HepG2 (cell line): ENCODE data around the gene CMTM1. TPM values are rescaled to one million over a fixed set of nuclear protein-coding genes. Genes with fewer than 3 reads are reported as not detected.

ENCODE experiments used
- ELF3 ChIP-seq: IDR thresholded peaks from 2 replicates; pipeline ENCODE4 v1.6.1; 2016; ENCODE audit warnings: missing genetic modification reagents, missing compliant biosample characterization
- GLI4 ChIP-seq: sonication (generic); formaldehyde crosslinking; IDR thresholded peaks from 2 replicates; pipeline ENCODE4 v1.5.1; 2020; ENCODE audit warnings: missing genetic modification reagents, mild to moderate bottlenecking, moderate library complexity, borderline replicate concordance
- HNF4G ChIP-seq, 2 experiments: sonication (generic) in 1 of 2; formaldehyde crosslinking in 1 of 2; IDR thresholded peaks; 2 replicates each; pipeline versions ENCODE4 v1.4.0 to v1.6.1; 2011 to 2020; ENCODE audit warnings: borderline replicate concordance in 2 of 2, low read depth in 2 of 2, mild to moderate bottlenecking in 2 of 2, low read length in 1 of 2, missing genetic modification reagents in 1 of 2, moderate library complexity in 1 of 2
- HNRNPH1 ChIP-seq: fragments of 200-400 bp; formaldehyde crosslinking; optimal IDR thresholded peaks from 2 replicates; pipeline ENCODE3; 2017; ENCODE audit warnings: mild to moderate bottlenecking, low read depth, low read length
- HOXA3 ChIP-seq: sonication (generic); formaldehyde crosslinking; IDR thresholded peaks from 2 replicates; pipeline ENCODE4 v1.5.0; 2020; ENCODE audit warnings: missing genetic modification reagents
- RFX1 ChIP-seq: fragments of 450-650 bp; IDR thresholded peaks from 2 replicates; pipeline ENCODE4 v1.6.1; 2017
- RFX5 ChIP-seq: IDR thresholded peaks from 2 replicates; pipeline ENCODE4 v1.6.1; 2011; ENCODE audit warnings: low read depth, low read length, improper control_type of control experiment
- U2AF2 ChIP-seq: fragments of 200-400 bp; formaldehyde crosslinking; IDR thresholded peaks from 2 replicates; pipeline ENCODE4 v1.6.1; 2017; ENCODE audit warnings: low read depth, mild to moderate bottlenecking, low read length
- ZNF383 ChIP-seq: sonication (generic); formaldehyde crosslinking; IDR thresholded peaks from 2 replicates; pipeline ENCODE4 v1.4.0; 2020; ENCODE audit warnings: missing genetic modification reagents, mild to moderate bottlenecking, borderline replicate concordance
- ZNF550 ChIP-seq: sonication (generic); formaldehyde crosslinking; IDR thresholded peaks from 2 replicates; pipeline ENCODE4 v1.4.0; 2020; ENCODE audit warnings: mild to moderate bottlenecking, missing genetic modification reagents, borderline replicate concordance
- ZNF660 ChIP-seq: sonication (generic); formaldehyde crosslinking; IDR thresholded peaks from 2 replicates; pipeline ENCODE4 v1.5.1; 2020; ENCODE audit warnings: mild to moderate bottlenecking, low read depth, missing genetic modification reagents, borderline replicate concordance
- ZNF772 ChIP-seq: sonication (generic); formaldehyde crosslinking; IDR thresholded peaks from 2 replicates; pipeline ENCODE4 v1.5.0; 2020; ENCODE audit warnings: mild to moderate bottlenecking, missing genetic modification reagents
- ZNF792 ChIP-seq: IDR thresholded peaks from 2 replicates; pipeline ENCODE4 v1.6.1; 2016
- ZSCAN25 ChIP-seq: sonication (generic); formaldehyde crosslinking; IDR thresholded peaks from 2 replicates; pipeline ENCODE4 v1.8.0; 2022; ENCODE audit warnings: mild to moderate bottlenecking, missing genetic modification reagents
- polyA plus RNA-seq, 8 experiments: library from polyadenylated mRNA; depleted of rRNA in 3 of 8; stranded (reverse) in 7 of 8; unstranded in 1 of 8; fragments of >200 nt; fragmentation: Illumina TruSeq in 4 of 8; extraction: Trizol in 4 of 8; gene quantifications; 2 replicates each; pipeline versions ENCODE4 v1.2.1 to v1.2.3, GENCODE V29; 2011 to 2016; ENCODE audit warnings: low read depth in 4 of 8, missing spikeins in 1 of 8, mixed read lengths in 1 of 8; ENCODE audit not compliant: insufficient read depth in 1 of 8
- total RNA-seq, 5 experiments: library from RNA; depleted of rRNA; stranded (reverse); fragments of >200 nt; fragmentation: Illumina TruSeq; extraction: Trizol; gene quantifications; 2 replicates each; pipeline ENCODE4 v1.2.3, GENCODE V29; 2016; ENCODE audit warnings: low read depth in 1 of 5
- TF ChIP-seq, protein P1 (sequence below): sonication (generic); formaldehyde crosslinking; IDR thresholded peaks from 2 replicates; pipeline ENCODE4 v1.4.0; 2020; ENCODE audit warnings: mild to moderate bottlenecking, low read depth, missing genetic modification reagents
- TF ChIP-seq, protein P2 (sequence below): conservative IDR thresholded peaks from 2 replicates; pipeline ENCODE4 v1.6.1; 2018; ENCODE audit warnings: missing genetic modification reagents
- TF ChIP-seq, protein P3 (sequence below): sonication (generic); formaldehyde crosslinking; IDR thresholded peaks from 2 replicates; pipeline ENCODE4 v1.5.1; 2020; ENCODE audit warnings: mild to moderate bottlenecking, missing genetic modification reagents, moderate library complexity
- TF ChIP-seq, protein P4 (sequence below): sonication (generic); formaldehyde crosslinking; IDR thresholded peaks from 2 replicates; pipeline ENCODE4 v1.4.0; 2020; ENCODE audit warnings: missing genetic modification reagents

CMTM1 gene
- total and polyA plus RNA-seq, 2 of the 13 experiments (the other 11 are each of a cell fraction or from before 2014, with no cell fraction given) = 1.7 to 2.9 TPM

DNA sequence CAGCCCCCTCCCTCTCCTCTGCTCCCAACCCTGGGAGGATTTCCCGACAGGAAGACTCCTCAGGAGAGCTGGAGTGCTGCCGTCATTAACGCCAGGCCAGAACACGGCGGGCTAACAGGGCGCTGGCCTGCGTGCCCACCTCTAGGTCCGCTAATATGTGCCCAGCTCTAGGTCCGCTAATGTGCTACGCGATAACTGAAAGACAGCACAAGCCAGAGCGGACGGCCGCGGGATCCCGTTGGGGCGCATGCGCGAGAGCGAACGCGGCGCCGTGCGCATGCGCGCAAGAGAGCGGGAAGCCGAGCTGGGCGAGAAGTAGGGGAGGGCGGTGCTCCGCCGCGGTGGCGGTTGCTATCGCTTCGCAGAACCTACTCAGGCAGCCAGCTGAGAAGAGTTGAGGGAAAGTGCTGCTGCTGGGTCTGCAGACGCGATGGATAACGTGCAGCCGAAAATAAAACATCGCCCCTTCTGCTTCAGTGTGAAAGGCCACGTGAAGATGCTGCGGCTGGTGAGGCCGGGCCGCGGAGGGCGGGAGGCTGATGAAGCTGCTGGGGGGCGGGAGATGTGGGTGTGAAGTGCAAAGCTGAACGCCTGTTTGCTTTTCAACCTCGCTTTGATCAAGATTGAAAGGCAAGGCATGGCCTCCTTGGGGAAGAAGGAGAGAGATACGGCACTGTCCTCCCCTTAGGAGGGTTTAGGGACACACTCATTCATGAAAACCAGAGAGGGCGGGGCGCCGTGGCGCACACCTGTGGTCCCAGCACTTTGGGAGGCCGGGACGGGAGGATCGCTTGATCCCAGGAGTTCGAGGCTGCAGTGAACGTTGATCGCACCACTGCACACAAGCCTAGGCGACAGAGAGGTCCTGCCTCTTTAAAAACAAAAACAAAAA is 13.7 kb upstream of the CMTM1 start, which contains the start of gene CKLF (continued):
- peak; percentile 87 for TF ChIP-seq ELF3 (CRISPR knock-in tag)
- TF ChIP-seq, protein P1, sequence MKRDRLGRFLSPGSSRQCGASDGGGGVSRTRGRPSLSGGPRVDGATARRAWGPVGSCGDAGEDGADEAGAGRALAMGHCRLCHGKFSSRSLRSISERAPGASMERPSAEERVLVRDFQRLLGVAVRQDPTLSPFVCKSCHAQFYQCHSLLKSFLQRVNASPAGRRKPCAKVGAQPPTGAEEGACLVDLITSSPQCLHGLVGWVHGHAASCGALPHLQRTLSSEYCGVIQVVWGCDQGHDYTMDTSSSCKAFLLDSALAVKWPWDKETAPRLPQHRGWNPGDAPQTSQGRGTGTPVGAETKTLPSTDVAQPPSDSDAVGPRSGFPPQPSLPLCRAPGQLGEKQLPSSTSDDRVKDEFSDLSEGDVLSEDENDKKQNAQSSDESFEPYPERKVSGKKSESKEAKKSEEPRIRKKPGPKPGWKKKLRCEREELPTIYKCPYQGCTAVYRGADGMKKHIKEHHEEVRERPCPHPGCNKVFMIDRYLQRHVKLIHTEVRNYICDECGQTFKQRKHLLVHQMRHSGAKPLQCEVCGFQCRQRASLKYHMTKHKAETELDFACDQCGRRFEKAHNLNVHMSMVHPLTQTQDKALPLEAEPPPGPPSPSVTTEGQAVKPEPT = peak; percentile 93
- peak; percentile 99 for TF ChIP-seq ZNF792 (CRISPR knock-in tag)
- no peak; the same call in 1 of the 2 replicates for TF ChIP-seq ZNF660 (CRISPR knock-in tag)
- peak; percentile 17; the same call in 1 of the 2 replicates for TF ChIP-seq ZNF383 (CRISPR knock-in tag)
- peak; percentile 54; the same call in 1 of the 2 replicates for TF ChIP-seq RFX5
- TF ChIP-seq ZNF772 = peak; percentile 100
- TF ChIP-seq RFX1 = no peak
- no peak for TF ChIP-seq U2AF2
- TF ChIP-seq HNRNPH1 = peak; percentile 37
- TF ChIP-seq, protein P2, sequence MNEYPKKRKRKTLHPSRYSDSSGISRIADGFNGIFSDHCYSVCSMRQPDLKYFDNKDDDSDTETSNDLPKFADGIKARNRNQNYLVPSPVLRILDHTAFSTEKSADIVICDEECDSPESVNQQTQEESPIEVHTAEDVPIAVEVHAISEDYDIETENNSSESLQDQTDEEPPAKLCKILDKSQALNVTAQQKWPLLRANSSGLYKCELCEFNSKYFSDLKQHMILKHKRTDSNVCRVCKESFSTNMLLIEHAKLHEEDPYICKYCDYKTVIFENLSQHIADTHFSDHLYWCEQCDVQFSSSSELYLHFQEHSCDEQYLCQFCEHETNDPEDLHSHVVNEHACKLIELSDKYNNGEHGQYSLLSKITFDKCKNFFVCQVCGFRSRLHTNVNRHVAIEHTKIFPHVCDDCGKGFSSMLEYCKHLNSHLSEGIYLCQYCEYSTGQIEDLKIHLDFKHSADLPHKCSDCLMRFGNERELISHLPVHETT (CRISPR knock-in tag) = peak; percentile 54
- no peak for TF ChIP-seq HNF4G (IDR thresholded peaks at IDR 0.05; ENCODE audit: borderline replicate concordance, low read depth, low read length)
- no peak for TF ChIP-seq HNF4G (CRISPR knock-in tag; IDR thresholded peaks at IDR 0.05; ENCODE audit: borderline replicate concordance, low read depth)
- TF ChIP-seq ZNF550 (CRISPR knock-in tag) = 0 out of 2 replicates have a peak, but pooled peaks have one; percentile 61
- TF ChIP-seq, protein P3, sequence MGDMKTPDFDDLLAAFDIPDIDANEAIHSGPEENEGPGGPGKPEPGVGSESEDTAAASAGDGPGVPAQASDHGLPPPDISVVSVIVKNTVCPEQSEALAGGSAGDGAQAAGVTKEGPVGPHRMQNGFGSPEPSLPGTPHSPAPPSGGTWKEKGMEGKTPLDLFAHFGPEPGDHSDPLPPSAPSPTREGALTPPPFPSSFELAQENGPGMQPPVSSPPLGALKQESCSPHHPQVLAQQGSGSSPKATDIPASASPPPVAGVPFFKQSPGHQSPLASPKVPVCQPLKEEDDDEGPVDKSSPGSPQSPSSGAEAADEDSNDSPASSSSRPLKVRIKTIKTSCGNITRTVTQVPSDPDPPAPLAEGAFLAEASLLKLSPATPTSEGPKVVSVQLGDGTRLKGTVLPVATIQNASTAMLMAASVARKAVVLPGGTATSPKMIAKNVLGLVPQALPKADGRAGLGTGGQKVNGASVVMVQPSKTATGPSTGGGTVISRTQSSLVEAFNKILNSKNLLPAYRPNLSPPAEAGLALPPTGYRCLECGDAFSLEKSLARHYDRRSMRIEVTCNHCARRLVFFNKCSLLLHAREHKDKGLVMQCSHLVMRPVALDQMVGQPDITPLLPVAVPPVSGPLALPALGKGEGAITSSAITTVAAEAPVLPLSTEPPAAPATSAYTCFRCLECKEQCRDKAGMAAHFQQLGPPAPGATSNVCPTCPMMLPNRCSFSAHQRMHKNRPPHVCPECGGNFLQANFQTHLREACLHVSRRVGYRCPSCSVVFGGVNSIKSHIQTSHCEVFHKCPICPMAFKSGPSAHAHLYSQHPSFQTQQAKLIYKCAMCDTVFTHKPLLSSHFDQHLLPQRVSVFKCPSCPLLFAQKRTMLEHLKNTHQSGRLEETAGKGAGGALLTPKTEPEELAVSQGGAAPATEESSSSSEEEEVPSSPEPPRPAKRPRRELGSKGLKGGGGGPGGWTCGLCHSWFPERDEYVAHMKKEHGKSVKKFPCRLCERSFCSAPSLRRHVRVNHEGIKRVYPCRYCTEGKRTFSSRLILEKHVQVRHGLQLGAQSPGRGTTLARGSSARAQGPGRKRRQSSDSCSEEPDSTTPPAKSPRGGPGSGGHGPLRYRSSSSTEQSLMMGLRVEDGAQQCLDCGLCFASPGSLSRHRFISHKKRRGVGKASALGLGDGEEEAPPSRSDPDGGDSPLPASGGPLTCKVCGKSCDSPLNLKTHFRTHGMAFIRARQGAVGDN (CRISPR knock-in tag) = peak; percentile 100
- TF ChIP-seq ZSCAN25 (CRISPR knock-in tag) = peak; percentile 94
- TF ChIP-seq GLI4 (CRISPR knock-in tag) = peak; percentile 100
- TF ChIP-seq, protein P4, sequence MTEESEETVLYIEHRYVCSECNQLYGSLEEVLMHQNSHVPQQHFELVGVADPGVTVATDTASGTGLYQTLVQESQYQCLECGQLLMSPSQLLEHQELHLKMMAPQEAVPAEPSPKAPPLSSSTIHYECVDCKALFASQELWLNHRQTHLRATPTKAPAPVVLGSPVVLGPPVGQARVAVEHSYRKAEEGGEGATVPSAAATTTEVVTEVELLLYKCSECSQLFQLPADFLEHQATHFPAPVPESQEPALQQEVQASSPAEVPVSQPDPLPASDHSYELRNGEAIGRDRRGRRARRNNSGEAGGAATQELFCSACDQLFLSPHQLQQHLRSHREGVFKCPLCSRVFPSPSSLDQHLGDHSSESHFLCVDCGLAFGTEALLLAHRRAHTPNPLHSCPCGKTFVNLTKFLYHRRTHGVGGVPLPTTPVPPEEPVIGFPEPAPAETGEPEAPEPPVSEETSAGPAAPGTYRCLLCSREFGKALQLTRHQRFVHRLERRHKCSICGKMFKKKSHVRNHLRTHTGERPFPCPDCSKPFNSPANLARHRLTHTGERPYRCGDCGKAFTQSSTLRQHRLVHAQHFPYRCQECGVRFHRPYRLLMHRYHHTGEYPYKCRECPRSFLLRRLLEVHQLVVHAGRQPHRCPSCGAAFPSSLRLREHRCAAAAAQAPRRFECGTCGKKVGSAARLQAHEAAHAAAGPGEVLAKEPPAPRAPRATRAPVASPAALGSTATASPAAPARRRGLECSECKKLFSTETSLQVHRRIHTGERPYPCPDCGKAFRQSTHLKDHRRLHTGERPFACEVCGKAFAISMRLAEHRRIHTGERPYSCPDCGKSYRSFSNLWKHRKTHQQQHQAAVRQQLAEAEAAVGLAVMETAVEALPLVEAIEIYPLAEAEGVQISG = peak; percentile 93
- peak; percentile 91 for TF ChIP-seq HOXA3 (CRISPR knock-in tag)
